Vagina (tissue), 2 donors: ENCODE results near the gene NODAL. TPM values are rescaled to one million over a fixed set of nuclear protein-coding genes. Genes with fewer than 3 reads are reported as not detected.
A peak's percentile ranks its signal among the peaks of the same experiment; 100 is the strongest.

Experiments used
- DNase-seq, 2 donors: peaks; one replicate each; pipeline ENCODE4 v3.0.0-alpha.2; 2017; ENCODE audit errors: extremely low spot score in 2 of 2
- H3K27ac ChIP-seq: fragments of 200-600 bp; sonication (generic); one replicate; pipeline ENCODE4 v1.5.1; 2019
- H3K27me3 ChIP-seq: fragments of 200-600 bp; sonication (generic); one replicate; pipeline ENCODE4 v1.5.1; 2019
- H3K36me3 ChIP-seq, 2 donors: fragments of 200-600 bp; sonication (generic); one replicate each; pipeline ENCODE4 v1.5.1; 2017 to 2019
- H3K4me1 ChIP-seq: fragments of 200-600 bp; sonication (generic); one replicate; pipeline ENCODE4 v1.5.1; 2019
- H3K4me3 ChIP-seq, 2 donors: fragments of 200-600 bp; sonication (generic); 1 replicate in 1 of 2; 2 replicates in 1 of 2; pipeline ENCODE4 v1.5.1; 2016 to 2019
- H3K9me3 ChIP-seq: fragments of 200-600 bp; sonication (generic); one replicate; pipeline ENCODE4 v1.5.1; 2019
- POLR2A ChIP-seq, 2 donors: fragments of 450-650 bp; IDR thresholded peaks; one replicate each; pipeline ENCODE4 v1.6.1; 2017; ENCODE audit warnings: antibody characterized with exemption in 2 of 2, mild to moderate bottlenecking in 2 of 2, moderate library complexity in 2 of 2
- POLR2AphosphoS5 ChIP-seq, 2 donors: sonication (generic); formaldehyde crosslinking; IDR thresholded peaks; one replicate each; pipeline ENCODE4 v1.9.0; 2017; ENCODE audit warnings: antibody characterized with exemption in 2 of 2, mild to moderate bottlenecking in 2 of 2, low read depth in 1 of 2; ENCODE audit not compliant: insufficient read depth in 1 of 2
- intact Hi-C: fragments of 100-400 bp; cut with DNase I; formaldehyde crosslinking; loops from one replicate; pipeline ENCODE4 v1.15.1; 2023
- total RNA-seq: library from RNA; depleted of rRNA; stranded (reverse); fragments of >200 nt; gene quantifications from one replicate; pipeline ENCODE4 v1.2.3, GENCODE V29; 2016
- TF ChIP-seq, protein P1 (sequence below), 3 experiments: fragments of 450-650 bp in 2 of 3; fragments of 200-600 bp in 1 of 3; sonication (generic) in 1 of 3; IDR thresholded peaks; one replicate each; pipeline ENCODE4 v1.5.1; 2017 to 2019; ENCODE audit warnings: antibody characterized with exemption in 3 of 3, mild to moderate bottlenecking in 2 of 3, moderate library complexity in 2 of 3

The NODAL gene
- total RNA-seq, 1 donor from 2014 or later: not detected

DNA sequence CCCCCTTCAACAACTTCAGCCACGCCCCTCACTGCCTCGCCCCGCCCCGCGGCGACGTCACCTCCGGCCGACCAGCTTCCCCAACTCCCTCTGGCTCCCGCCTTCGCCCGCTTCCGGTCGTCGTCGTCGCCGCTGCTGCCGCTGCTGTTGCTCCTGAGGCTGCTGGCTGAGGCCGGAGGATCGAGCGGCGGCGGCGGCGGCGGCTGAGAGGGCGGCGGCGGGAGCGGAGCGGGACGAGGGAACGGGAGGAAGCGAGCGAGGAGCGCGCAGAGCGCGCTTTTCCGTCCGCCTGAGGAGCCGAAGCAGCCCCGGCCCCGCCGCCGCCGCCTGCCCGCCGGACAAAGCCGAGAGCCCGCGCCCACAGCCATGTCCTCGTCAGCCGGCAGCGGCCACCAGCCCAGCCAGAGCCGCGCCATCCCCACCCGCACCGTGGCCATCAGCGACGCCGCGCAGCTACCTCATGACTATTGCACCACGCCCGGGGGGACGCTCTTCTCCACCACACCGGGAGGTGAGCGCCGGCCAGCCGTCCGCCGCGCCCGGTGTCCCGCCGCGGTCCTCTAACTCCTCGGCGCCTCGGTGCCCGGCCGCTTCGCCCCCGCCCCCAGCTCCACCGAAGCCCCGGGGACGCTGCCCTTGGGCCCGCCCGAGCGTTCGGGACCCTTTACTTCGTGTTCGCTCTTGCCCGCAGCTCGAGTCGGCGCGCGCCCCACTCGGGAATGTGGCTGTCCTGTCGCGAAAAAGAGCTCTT is 37.3 kb downstream of the NODAL start, which contains the start of gene EIF4EBP2:
EIF4EBP2 (plus strand) TSS at position 110 of the 751 bp plus-strand sequence; CDS start at position 367, 257 bp downstream.
- DNase-seq: peak; percentile 97 to 99
- intact Hi-C loops: no loop called here
- Histone ChIP-seq H3K27ac (peak within 1 kb of the TSS; percentile 95), H3K36me3 (no peaks in the 10 kb centered on the region), H3K4me1 (peaks cover 33% of the 10 kb centered on the region), H3K27me3 (no peaks in the 10 kb centered on the region), H3K9me3 (no peaks in the 10 kb centered on the region), H3K4me3 (peak within 1 kb of the TSS; percentile 75 to 94)
- TF ChIP-seq POLR2A (IDR thresholded peaks at IDR 0.05): peak in 1 of 2 donors; percentile 97
- TF ChIP-seq, protein P1, sequence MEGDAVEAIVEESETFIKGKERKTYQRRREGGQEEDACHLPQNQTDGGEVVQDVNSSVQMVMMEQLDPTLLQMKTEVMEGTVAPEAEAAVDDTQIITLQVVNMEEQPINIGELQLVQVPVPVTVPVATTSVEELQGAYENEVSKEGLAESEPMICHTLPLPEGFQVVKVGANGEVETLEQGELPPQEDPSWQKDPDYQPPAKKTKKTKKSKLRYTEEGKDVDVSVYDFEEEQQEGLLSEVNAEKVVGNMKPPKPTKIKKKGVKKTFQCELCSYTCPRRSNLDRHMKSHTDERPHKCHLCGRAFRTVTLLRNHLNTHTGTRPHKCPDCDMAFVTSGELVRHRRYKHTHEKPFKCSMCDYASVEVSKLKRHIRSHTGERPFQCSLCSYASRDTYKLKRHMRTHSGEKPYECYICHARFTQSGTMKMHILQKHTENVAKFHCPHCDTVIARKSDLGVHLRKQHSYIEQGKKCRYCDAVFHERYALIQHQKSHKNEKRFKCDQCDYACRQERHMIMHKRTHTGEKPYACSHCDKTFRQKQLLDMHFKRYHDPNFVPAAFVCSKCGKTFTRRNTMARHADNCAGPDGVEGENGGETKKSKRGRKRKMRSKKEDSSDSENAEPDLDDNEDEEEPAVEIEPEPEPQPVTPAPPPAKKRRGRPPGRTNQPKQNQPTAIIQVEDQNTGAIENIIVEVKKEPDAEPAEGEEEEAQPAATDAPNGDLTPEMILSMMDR (IDR thresholded peaks at IDR 0.05): no peak
- TF ChIP-seq POLR2AphosphoS5 (IDR thresholded peaks at IDR 0.05; ENCODE audit: insufficient read depth in 1 of 2, low read depth in 1 of 2): peak; percentile 88 to 98

DNA sequence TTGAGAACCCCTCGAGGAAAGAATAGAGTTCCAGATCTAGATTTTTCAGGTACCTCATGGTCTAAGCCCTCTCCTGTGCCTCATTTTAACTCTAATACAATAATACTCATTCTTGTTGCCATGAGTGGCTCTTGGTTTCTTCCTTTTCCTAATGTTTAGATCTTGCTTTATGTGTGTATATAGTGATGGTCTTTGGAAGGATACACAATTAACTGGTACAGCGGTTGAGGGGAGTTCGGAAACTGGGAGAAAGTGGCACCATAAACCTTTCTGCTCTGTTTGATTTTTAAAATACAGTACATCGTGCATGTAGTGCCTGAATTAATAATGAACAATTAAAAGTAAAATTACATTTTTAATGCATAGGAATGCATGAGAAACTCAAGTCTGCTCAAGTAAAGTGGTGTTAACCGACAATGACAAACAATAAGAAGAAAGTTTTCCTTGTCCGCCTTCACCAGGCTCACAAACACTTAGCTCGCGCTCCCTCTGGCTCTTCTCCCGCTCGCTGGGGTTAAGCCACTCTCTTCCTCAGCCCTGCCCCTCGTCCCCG is 37.9 kb downstream of the NODAL start:
- intact Hi-C loops: no loop called here
- Histone ChIP-seq H3K36me3 (no peaks in the 10 kb centered on the region), H3K9me3 (no peaks in the 10 kb centered on the region), H3K4me3 (peak overlapping the region; percentile 75 to 94), H3K27ac (peak overlapping the region; percentile 75), H3K27me3 (no peaks in the 10 kb centered on the region), H3K4me1 (peaks cover 27% of the 10 kb centered on the region)
- TF ChIP-seq, protein P1 (IDR thresholded peaks at IDR 0.05): no peak
- TF ChIP-seq POLR2A (IDR thresholded peaks at IDR 0.05): no peak
- no peak for TF ChIP-seq POLR2AphosphoS5 (IDR thresholded peaks at IDR 0.05; ENCODE audit: insufficient read depth in 1 of 2, low read depth in 1 of 2)
- no peak for DNase-seq

DNA sequence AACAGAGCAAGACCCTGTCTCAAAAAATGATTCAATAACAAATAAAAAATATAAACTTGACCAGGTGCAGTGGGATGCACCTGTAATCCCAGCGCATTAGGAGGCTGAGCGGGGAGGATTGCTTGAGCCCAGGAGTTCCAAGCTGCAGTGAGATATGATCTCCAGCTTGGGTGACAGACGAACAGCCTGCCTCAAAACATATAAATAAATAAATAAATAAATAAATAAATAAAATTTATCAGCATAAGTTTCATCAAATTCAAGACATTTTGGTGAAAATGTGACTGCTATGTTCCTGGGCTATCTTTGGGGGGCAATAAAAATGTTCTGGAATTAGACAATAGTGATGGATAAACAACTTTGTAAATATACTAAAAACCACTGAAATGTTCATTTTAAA is 42.3 kb downstream of the NODAL start:
- Histone ChIP-seq H3K9me3 (no peaks in the 10 kb centered on the region), H3K27me3 (no peaks in the 10 kb centered on the region), H3K36me3 (no peaks in the 10 kb centered on the region), H3K4me1 (peaks cover 6% of the 10 kb centered on the region), H3K27ac (no peak overlapping the region), H3K4me3 (no peak overlapping the region)
- TF ChIP-seq POLR2A (IDR thresholded peaks at IDR 0.05) (no peak), POLR2AphosphoS5 (IDR thresholded peaks at IDR 0.05; ENCODE audit: insufficient read depth in 1 of 2, low read depth in 1 of 2) (no peak)
- TF ChIP-seq, protein P1 (IDR thresholded peaks at IDR 0.05): no peak
- DNase-seq: no peak
- intact Hi-C loops: no loop called here

DNA sequence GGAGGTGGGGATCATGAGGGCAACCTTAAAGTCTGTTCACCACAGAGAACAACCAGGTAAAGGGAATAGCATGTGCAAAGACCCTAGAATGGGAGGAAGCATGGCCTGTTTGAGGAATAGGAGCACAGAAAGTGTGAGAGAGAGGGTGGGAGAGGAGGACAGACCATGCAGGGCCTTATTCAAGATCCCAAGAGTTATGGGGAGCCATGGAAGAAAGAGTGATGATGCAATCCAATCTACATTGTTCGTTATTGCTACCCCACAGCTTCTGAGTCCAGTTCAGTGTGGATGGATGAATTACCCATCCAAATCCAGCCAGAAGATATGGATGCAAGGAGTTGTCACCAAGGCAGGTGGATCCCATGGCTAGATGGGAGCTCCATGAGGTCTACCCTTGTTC is 45.3 kb downstream of the NODAL start:
- TF ChIP-seq POLR2AphosphoS5 (IDR thresholded peaks at IDR 0.05; ENCODE audit: insufficient read depth in 1 of 2, low read depth in 1 of 2): no peak
- TF ChIP-seq, protein P1 (IDR thresholded peaks at IDR 0.05): no peak
- TF ChIP-seq POLR2A (IDR thresholded peaks at IDR 0.05): no peak
- H3K4me1 ChIP-seq: no peaks in the 10 kb centered on the region
- intact Hi-C loops: no loop called here
- DNase-seq: no peak
- H3K27ac ChIP-seq: no peak overlapping the region
- no peak overlapping the region for H3K4me3 ChIP-seq
- H3K36me3 ChIP-seq: no peaks in the 10 kb centered on the region
- H3K9me3 ChIP-seq: no peaks in the 10 kb centered on the region
- no peaks in the 10 kb centered on the region for H3K27me3 ChIP-seq

DNA sequence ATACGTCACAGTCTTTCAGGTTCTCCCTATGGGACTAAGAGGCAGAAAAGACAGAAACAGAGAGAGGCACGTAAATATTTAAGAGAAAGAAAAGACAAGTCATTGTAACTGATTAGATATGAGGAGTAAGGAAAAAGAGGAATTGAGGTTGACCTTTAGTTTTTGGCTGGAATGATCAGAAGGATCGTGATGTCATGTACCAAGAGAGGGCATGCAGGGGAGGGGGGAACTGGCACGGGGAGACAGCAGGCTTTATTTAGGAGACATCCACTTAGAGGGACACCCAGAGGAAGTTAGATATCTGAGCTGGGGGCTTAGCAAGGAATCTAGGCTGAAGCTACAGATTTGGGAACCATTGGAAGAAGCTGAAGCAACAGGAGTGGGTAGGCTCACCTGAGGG is 49.8 kb downstream of the NODAL start:
- no peak for DNase-seq
- no peaks in the 10 kb centered on the region for H3K4me1 ChIP-seq
- no peak overlapping the region for H3K27ac ChIP-seq
- TF ChIP-seq, protein P1 (IDR thresholded peaks at IDR 0.05): no peak
- TF ChIP-seq POLR2A (IDR thresholded peaks at IDR 0.05): no peak
- TF ChIP-seq POLR2AphosphoS5 (IDR thresholded peaks at IDR 0.05; ENCODE audit: insufficient read depth in 1 of 2, low read depth in 1 of 2): no peak
- H3K4me3 ChIP-seq: no peak overlapping the region
- H3K27me3 ChIP-seq: no peaks in the 10 kb centered on the region
- no peaks in the 10 kb centered on the region for H3K36me3 ChIP-seq
- intact Hi-C loops: no loop called here
- no peaks in the 10 kb centered on the region for H3K9me3 ChIP-seq
